ENCODE results near the gene KDM4B.
A peak's percentile ranks its signal among the peaks of the same experiment; 100 is the strongest.

The KDM4B gene

GRCh38 chr19:5041168-5041912, 72.4 kb downstream of the KDM4B start:
- Histone ChIP-seq H3K4me3 (ENCODE audit: low read depth, low read length) (no peak overlapping the region), H3K4me1 (ENCODE audit: control insufficient read depth, insufficient read depth, low read length) (no peaks in the 10 kb centered on the region), H3K36me3 (ENCODE audit: control insufficient read depth, insufficient read depth, low read length) (peaks cover 19% of the 10 kb centered on the region), H3K9ac (ENCODE audit: low read depth, low read length) (no peak overlapping the region), H3K27me3 (ENCODE audit: control insufficient read depth, insufficient read depth, low read length) (no peaks in the 10 kb centered on the region), H3K9me3 (ENCODE audit: control insufficient read depth, insufficient read depth, low read length) (no peaks in the 10 kb centered on the region)

- Histone ChIP-seq H3K4me3 (ENCODE audit: low read depth, low read length) (no peak overlapping the region), H3K27me3 (ENCODE audit: control insufficient read depth, insufficient read depth, low read length) (no peaks in the 10 kb centered on the region), H3K9ac (ENCODE audit: low read depth, low read length) (no peak overlapping the region), H3K36me3 (ENCODE audit: control insufficient read depth, insufficient read depth, low read length) (peaks cover 19% of the 10 kb centered on the region), H3K9me3 (ENCODE audit: control insufficient read depth, insufficient read depth, low read length) (no peaks in the 10 kb centered on the region), H3K4me1 (ENCODE audit: control insufficient read depth, insufficient read depth, low read length) (no peaks in the 10 kb centered on the region)
Observed at GRCh38 chr19:5041913-5042187, 72.9 kb downstream of the KDM4B start.

- peaks cover 23% of the 10 kb centered on the region for H3K36me3 ChIP-seq (ENCODE audit: control insufficient read depth, insufficient read depth, low read length)
- H3K4me1 ChIP-seq (ENCODE audit: control insufficient read depth, insufficient read depth, low read length): no peaks in the 10 kb centered on the region
- no peak overlapping the region for H3K9ac ChIP-seq (ENCODE audit: low read depth, low read length)
- H3K27me3 ChIP-seq (ENCODE audit: control insufficient read depth, insufficient read depth, low read length): no peaks in the 10 kb centered on the region
- H3K4me3 ChIP-seq (ENCODE audit: low read depth, low read length): no peak overlapping the region
- no peaks in the 10 kb centered on the region for H3K9me3 ChIP-seq (ENCODE audit: control insufficient read depth, insufficient read depth, low read length)
Observed at GRCh38 chr19:5042556-5042955, 73.6 kb downstream of the KDM4B start.

DNA sequence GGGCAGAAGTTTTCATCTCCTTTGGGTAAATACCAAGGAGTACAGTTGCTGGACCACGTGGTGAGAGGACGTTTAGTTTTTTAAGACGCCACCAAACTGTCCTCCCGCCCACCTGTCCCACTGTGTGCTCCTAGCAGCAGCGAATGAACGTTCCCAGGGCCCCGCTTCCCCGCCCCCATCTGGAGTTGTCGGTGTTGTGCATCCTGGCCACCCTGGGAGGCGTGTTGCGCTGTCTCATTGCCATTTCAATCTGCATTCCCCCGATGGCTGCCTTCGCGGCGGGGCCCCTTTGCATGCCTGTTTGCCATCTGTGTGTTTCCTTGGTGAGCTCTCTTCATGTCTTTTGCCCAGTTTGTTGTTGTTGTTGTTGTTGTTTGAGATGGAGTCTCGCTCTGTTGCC, 76.1 kb downstream of the KDM4B start:
- H3K27me3 ChIP-seq (ENCODE audit: control insufficient read depth, insufficient read depth, low read length): no peaks in the 10 kb centered on the region
- H3K4me1 ChIP-seq (ENCODE audit: control insufficient read depth, insufficient read depth, low read length): peaks cover 2% of the 10 kb centered on the region
- H3K9me3 ChIP-seq (ENCODE audit: control insufficient read depth, insufficient read depth, low read length): no peaks in the 10 kb centered on the region
- H3K4me3 ChIP-seq (ENCODE audit: low read depth, low read length): no peak overlapping the region
- H3K36me3 ChIP-seq (ENCODE audit: control insufficient read depth, insufficient read depth, low read length): peaks cover 31% of the 10 kb centered on the region
- H3K9ac ChIP-seq (ENCODE audit: low read depth, low read length): no peak overlapping the region

DNA sequence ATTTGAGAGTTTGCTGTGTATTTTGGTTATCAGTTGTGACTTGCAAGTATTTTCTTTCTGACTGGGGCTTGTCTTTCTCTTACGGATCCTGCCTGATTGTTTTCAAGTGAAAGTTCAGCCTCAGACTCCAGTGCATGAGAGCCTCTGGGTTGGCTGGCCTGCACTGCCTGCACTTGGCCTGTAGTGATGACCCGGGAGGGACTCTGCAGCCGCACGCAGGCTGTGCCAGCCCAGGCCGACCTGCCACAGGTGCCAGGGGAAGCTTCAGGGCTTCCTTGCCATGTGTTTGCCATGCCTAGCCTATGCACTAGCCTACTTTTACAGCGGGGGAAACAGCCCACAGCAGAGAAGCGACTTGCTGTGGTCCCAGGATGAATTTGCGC, 77.0 kb downstream of the KDM4B start:
- Histone ChIP-seq H3K27me3 (ENCODE audit: control insufficient read depth, insufficient read depth, low read length) (no peaks in the 10 kb centered on the region), H3K9ac (ENCODE audit: low read depth, low read length) (no peak overlapping the region), H3K4me1 (ENCODE audit: control insufficient read depth, insufficient read depth, low read length) (peaks cover 2% of the 10 kb centered on the region), H3K4me3 (ENCODE audit: low read depth, low read length) (no peak overlapping the region), H3K9me3 (ENCODE audit: control insufficient read depth, insufficient read depth, low read length) (no peaks in the 10 kb centered on the region), H3K36me3 (ENCODE audit: control insufficient read depth, insufficient read depth, low read length) (peaks cover 22% of the 10 kb centered on the region)

DNA sequence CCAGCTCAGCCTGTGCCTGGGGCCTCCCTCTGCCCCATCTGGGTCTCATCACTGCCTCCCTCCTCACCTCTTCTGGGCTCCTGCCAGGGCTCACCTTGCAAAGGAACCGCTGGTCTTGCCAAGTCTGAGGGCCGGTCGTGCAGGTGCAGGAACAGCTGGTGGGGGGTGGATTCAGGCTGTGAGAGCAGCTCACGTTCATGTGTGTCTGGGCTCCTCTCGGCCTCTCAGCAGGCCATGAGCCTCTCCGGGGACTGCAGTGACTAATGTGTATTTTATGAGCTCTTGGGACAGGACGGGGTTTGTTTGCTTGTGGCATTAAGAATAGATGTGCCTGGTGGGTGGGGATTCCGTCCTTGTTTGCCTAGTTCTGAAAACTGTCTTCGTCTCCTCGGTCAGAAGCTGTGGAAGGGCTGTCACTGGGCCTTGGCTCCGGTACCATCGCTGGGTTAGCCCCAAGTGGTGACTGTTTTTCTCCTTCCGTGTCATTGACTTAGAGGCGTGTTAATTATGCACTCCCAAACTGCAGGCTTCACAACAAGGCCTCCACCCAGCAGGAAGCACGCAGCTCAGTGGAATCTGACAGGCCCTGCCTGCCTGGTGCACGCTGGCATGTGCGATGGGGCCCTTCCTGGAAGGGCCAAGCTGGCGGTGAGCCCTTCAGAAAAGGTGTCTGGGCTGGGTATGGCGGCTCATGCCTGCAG, 77.6 kb downstream of the KDM4B start:
- no peaks in the 10 kb centered on the region for H3K9me3 ChIP-seq (ENCODE audit: control insufficient read depth, insufficient read depth, low read length)
- no peaks in the 10 kb centered on the region for H3K27me3 ChIP-seq (ENCODE audit: control insufficient read depth, insufficient read depth, low read length)
- H3K4me1 ChIP-seq (ENCODE audit: control insufficient read depth, insufficient read depth, low read length): peaks cover 2% of the 10 kb centered on the region
- peaks cover 24% of the 10 kb centered on the region for H3K36me3 ChIP-seq (ENCODE audit: control insufficient read depth, insufficient read depth, low read length)
- no peak overlapping the region for H3K9ac ChIP-seq (ENCODE audit: low read depth, low read length)
- H3K4me3 ChIP-seq (ENCODE audit: low read depth, low read length): no peak overlapping the region

- Histone ChIP-seq H3K9me3 (ENCODE audit: control insufficient read depth, insufficient read depth, low read length) (no peaks in the 10 kb centered on the region), H3K4me3 (ENCODE audit: low read depth, low read length) (no peak overlapping the region), H3K4me1 (ENCODE audit: control insufficient read depth, insufficient read depth, low read length) (peaks cover 2% of the 10 kb centered on the region), H3K27me3 (ENCODE audit: control insufficient read depth, insufficient read depth, low read length) (no peaks in the 10 kb centered on the region), H3K9ac (ENCODE audit: low read depth, low read length) (no peak overlapping the region), H3K36me3 (ENCODE audit: control insufficient read depth, insufficient read depth, low read length) (peaks cover 21% of the 10 kb centered on the region)
Observed at GRCh38 chr19:5047251-5047935, 78.5 kb downstream of the KDM4B start.

GRCh38 chr19:5048091-5048726, 79.3 kb downstream of the KDM4B start:
- Histone ChIP-seq H3K4me3 (ENCODE audit: low read depth, low read length) (no peak overlapping the region), H3K9me3 (ENCODE audit: control insufficient read depth, insufficient read depth, low read length) (no peaks in the 10 kb centered on the region), H3K9ac (ENCODE audit: low read depth, low read length) (peak overlapping the region; percentile 37), H3K27me3 (ENCODE audit: control insufficient read depth, insufficient read depth, low read length) (no peaks in the 10 kb centered on the region), H3K4me1 (ENCODE audit: control insufficient read depth, insufficient read depth, low read length) (peaks cover 2% of the 10 kb centered on the region), H3K36me3 (ENCODE audit: control insufficient read depth, insufficient read depth, low read length) (peaks cover 21% of the 10 kb centered on the region)

DNA sequence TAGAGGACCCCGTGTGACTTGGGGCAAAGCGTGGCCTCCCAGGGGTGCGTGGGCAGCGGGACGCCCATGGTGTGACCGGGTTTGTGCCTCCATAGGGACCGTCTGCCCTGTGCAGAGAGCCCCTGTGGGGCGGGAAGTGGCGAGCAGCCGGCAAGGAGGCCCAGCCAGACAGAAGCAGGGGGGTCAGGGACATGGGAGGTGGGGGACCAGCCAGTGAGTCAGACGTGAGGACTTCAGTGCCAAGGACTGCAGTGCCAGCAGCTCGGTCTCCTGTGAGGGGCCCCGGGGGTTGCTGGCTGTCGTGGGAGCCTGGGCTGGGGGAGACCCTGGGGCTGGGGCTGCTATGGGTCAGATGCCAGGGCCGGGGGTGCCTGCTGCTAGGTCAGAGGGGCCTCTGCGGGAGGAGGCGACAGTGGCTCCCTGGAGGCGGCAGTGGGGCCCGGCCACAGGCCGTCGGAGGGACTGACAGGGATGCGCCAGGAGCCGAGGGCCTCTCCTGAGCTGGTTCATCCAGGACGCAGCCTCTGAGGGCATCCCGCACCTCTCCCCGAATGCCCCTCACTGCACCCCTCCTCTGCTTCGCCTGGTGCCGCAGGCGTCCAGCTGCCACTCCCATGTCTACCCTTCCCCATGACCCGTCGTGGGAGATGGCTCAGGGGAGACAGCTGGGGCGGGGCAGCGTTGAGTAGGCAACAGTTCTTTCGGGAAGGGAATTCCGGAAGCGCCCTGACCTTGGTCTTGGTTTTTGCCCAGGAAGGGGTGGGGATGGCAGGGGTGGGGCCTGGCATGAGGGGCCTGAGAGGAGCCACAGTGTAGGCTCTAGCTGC, 80.0 kb downstream of the KDM4B start:
- Histone ChIP-seq H3K36me3 (ENCODE audit: control insufficient read depth, insufficient read depth, low read length) (peaks cover 20% of the 10 kb centered on the region), H3K4me3 (ENCODE audit: low read depth, low read length) (no peak overlapping the region), H3K27me3 (ENCODE audit: control insufficient read depth, insufficient read depth, low read length) (no peaks in the 10 kb centered on the region), H3K9ac (ENCODE audit: low read depth, low read length) (peak overlapping the region; percentile 37), H3K9me3 (ENCODE audit: control insufficient read depth, insufficient read depth, low read length) (no peaks in the 10 kb centered on the region), H3K4me1 (ENCODE audit: control insufficient read depth, insufficient read depth, low read length) (peaks cover 2% of the 10 kb centered on the region)

DNA sequence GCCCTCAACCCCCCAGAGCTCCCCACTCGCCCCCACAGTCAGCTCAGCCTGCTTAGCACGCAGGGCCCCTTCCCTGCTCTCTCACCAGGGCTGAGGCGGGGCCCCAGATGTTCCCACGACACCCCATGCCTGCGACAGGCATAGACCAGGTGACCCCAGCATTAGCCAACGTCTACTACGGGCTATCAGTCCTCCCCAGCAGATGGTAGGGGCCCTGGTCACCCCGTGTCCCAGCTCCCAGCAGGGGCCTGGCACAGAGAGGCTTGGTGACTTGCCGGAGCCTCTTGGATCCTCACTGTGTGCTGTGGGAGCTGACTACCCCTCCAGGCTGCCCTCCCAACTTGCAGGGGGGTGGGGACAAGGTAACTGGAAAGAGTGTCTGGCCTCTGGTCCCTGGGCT, 80.6 kb downstream of the KDM4B start:
- no peak overlapping the region for H3K4me3 ChIP-seq (ENCODE audit: low read depth, low read length)
- peaks cover 20% of the 10 kb centered on the region for H3K36me3 ChIP-seq (ENCODE audit: control insufficient read depth, insufficient read depth, low read length)
- no peaks in the 10 kb centered on the region for H3K27me3 ChIP-seq (ENCODE audit: control insufficient read depth, insufficient read depth, low read length)
- no peaks in the 10 kb centered on the region for H3K9me3 ChIP-seq (ENCODE audit: control insufficient read depth, insufficient read depth, low read length)
- peaks cover 2% of the 10 kb centered on the region for H3K4me1 ChIP-seq (ENCODE audit: control insufficient read depth, insufficient read depth, low read length)
- no peak overlapping the region for H3K9ac ChIP-seq (ENCODE audit: low read depth, low read length)

DNA sequence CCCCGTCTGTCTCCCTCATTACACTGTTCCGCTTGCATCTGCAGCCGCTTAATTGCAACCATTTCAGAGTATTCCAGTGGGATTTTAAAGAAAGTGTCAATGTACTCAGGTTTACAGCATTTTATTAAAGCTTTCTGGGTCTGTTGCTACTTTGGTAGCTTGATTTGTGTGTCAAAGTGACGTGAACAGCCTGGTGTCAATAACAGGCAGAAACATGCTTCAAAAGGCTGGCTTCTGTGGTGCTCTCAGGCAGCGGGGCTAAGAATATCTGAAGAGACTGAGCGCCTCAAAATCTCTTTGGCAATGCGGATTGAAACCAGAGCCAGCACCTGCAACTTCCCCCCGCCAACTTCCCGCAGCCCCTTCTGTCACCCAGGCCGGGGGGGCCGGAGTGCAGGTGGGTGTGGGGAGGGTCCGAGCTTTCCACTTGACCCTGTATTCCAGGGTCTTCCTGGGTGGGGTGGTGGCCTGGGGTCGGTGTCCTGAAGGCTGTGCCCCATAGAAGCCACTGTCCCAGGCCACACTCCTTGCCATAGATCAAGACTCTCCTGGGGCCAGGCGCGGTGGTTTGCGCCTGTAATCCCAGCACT, 81.2 kb downstream of the KDM4B start:
- peaks cover 2% of the 10 kb centered on the region for H3K4me1 ChIP-seq (ENCODE audit: control insufficient read depth, insufficient read depth, low read length)
- H3K27me3 ChIP-seq (ENCODE audit: control insufficient read depth, insufficient read depth, low read length): no peaks in the 10 kb centered on the region
- H3K9me3 ChIP-seq (ENCODE audit: control insufficient read depth, insufficient read depth, low read length): no peaks in the 10 kb centered on the region
- no peak overlapping the region for H3K4me3 ChIP-seq (ENCODE audit: low read depth, low read length)
- H3K9ac ChIP-seq (ENCODE audit: low read depth, low read length): no peak overlapping the region
- peaks cover 23% of the 10 kb centered on the region for H3K36me3 ChIP-seq (ENCODE audit: control insufficient read depth, insufficient read depth, low read length)
